GM19351 (cell line): ENCODE results near the gene EEFSEC.

Source experiments
- ATAC-seq: cut with Tn5 transposase; IDR thresholded peaks from one replicate; pipeline ENCODE4 v1.9.1; 2021; ENCODE audit warnings: mild to moderate bottlenecking, moderate library complexity; ENCODE audit not compliant: unreplicated experiment

The EEFSEC gene

GRCh38 chr3:128362026-128362965, 209.0 kb downstream of the EEFSEC start:
- no peak for ATAC-seq

GRCh38 chr3:128364291-128364690, 211.0 kb downstream of the EEFSEC start:
- ATAC-seq = no peak

GRCh38 chr3:128364808-128365360, 211.6 kb downstream of the EEFSEC start:
- no peak for ATAC-seq

- ATAC-seq = no peak
Observed at GRCh38 chr3:128366136-128366535, 212.9 kb downstream of the EEFSEC start.

- no peak for ATAC-seq
Observed at GRCh38 chr3:128366652-128367051, 213.4 kb downstream of the EEFSEC start.

GRCh38 chr3:128367221-128367620, 213.9 kb downstream of the EEFSEC start:
- ATAC-seq = no peak

GRCh38 chr3:128367761-128368160, 214.5 kb downstream of the EEFSEC start:
- no peak for ATAC-seq

GRCh38 chr3:128368626-128369025, 215.3 kb downstream of the EEFSEC start:
- ATAC-seq = no peak

- ATAC-seq = no peak
Observed at GRCh38 chr3:128369121-128369703, 215.9 kb downstream of the EEFSEC start.

GRCh38 chr3:128369881-128370642, 216.8 kb downstream of the EEFSEC start:
- no peak for ATAC-seq

GRCh38 chr3:128372281-128372680, 219.0 kb downstream of the EEFSEC start:
- no peak for ATAC-seq

- ATAC-seq = no peak
Observed at GRCh38 chr3:128372707-128373533, 219.6 kb downstream of the EEFSEC start.

- no peak for ATAC-seq
Observed at GRCh38 chr3:128374746-128375445, 221.6 kb downstream of the EEFSEC start.

- ATAC-seq = no peak
Observed at GRCh38 chr3:128376516-128376915, 223.2 kb downstream of the EEFSEC start.

- no peak for ATAC-seq
Observed at GRCh38 chr3:128378631-128379347, 225.5 kb downstream of the EEFSEC start.

- no peak for ATAC-seq
Observed at GRCh38 chr3:128379367-128380160, 226.3 kb downstream of the EEFSEC start.

GRCh38 chr3:128380295-128380694, 227.0 kb downstream of the EEFSEC start:
- no peak for ATAC-seq

- no peak for ATAC-seq
Observed at GRCh38 chr3:128380719-128381118, 227.4 kb downstream of the EEFSEC start.
